Measurements from ENCODE around the gene ALS2.
A peak's percentile ranks its signal among the peaks of the same experiment; 100 is the strongest.

ALS2 gene

DNA sequence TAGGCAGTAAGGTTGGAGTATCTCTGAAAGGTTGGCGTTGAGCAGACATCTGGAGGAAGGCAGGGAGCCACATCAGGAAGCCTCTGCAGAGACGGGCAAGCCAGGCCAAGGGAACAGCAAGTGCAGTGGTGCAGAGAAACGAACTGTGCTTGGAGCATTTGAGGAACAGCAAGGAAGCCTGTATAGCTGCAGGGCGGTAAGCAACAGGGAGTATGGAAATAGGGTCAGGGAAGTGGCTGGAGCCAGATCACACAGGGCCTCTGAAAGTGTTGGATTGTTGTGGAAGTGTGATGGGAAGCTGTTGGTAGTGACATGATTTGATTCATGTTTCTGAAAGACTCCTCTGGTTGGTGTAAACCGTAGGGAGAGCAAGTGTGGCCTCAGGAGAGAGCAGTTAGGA lies 124.0 kb downstream of the ALS2 start:
- TF ChIP-seq, protein P1, sequence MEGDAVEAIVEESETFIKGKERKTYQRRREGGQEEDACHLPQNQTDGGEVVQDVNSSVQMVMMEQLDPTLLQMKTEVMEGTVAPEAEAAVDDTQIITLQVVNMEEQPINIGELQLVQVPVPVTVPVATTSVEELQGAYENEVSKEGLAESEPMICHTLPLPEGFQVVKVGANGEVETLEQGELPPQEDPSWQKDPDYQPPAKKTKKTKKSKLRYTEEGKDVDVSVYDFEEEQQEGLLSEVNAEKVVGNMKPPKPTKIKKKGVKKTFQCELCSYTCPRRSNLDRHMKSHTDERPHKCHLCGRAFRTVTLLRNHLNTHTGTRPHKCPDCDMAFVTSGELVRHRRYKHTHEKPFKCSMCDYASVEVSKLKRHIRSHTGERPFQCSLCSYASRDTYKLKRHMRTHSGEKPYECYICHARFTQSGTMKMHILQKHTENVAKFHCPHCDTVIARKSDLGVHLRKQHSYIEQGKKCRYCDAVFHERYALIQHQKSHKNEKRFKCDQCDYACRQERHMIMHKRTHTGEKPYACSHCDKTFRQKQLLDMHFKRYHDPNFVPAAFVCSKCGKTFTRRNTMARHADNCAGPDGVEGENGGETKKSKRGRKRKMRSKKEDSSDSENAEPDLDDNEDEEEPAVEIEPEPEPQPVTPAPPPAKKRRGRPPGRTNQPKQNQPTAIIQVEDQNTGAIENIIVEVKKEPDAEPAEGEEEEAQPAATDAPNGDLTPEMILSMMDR (IDR thresholded peaks at IDR 0.05; ENCODE audit: low read length, missing control alignments), result no peak
- no peak for DNase-seq (ENCODE audit: low read depth)
- H3K4me3 ChIP-seq (replicated peaks; ENCODE audit: low read depth, low read length), result no peak overlapping the region

DNA sequence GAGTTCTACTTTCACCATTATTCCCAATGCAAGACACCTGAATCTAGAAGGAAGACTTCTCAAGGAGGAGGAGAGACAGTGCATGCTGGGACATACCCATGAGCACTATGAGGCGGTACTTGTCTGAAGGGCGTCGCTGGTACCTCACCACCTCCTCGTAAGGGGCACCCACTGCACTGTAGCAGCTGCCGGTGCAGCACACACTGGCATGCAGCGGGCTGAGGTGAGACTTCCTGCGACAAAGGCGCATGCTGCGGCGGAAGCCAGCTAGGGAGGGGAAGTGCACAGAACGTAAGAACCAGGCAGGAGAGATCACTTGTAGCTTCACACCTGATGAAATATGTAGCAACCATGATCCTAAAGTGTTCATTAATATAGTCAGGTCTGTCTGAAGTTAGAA lies 124.6 kb downstream of the ALS2 start:
- TF ChIP-seq, protein P1 (IDR thresholded peaks at IDR 0.05; ENCODE audit: low read length, missing control alignments), result no peak
- no peak for DNase-seq (ENCODE audit: low read depth)
- no peak overlapping the region for H3K4me3 ChIP-seq (replicated peaks; ENCODE audit: low read depth, low read length)

DNA sequence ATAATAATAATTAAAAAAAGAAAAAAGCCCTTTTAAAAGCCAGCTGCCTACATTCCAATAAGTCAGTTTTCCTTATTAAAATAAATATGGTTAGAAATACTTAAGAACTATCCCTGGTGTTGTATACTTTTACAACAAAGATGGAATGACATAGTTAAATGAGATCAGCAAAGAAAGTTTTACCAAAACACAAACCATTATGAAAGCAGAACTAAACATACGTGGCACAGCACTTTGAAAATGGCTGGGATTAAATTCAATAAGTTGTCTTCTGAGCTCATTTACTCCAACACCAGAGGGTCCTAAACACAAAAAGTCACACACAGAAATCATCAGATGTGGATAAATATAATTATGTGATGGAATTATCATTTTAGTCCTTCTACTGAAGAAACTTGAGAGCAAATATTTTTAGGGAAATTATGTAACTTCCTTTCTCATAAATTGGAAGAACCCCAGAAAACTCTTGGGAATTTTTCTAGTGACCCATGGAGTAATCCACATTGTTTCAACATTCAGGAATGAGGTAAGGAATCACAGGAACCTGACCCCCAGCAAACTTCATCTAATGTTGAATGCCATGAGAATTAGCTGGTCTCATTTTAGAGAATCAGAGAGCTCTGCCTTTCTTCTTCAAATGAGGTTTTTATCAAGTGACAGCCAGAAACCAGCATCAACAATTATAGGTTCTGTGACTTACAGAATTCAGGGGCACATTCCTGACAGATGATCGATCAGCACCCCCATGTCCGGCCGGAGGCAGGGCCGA lies 125.9 kb downstream of the ALS2 start:
- H3K4me3 ChIP-seq (replicated peaks; ENCODE audit: low read depth, low read length), result no peak overlapping the region
- peak; percentile 93 for DNase-seq (ENCODE audit: low read depth)
- TF ChIP-seq, protein P1 (IDR thresholded peaks at IDR 0.05; ENCODE audit: low read length, missing control alignments), result no peak

DNA sequence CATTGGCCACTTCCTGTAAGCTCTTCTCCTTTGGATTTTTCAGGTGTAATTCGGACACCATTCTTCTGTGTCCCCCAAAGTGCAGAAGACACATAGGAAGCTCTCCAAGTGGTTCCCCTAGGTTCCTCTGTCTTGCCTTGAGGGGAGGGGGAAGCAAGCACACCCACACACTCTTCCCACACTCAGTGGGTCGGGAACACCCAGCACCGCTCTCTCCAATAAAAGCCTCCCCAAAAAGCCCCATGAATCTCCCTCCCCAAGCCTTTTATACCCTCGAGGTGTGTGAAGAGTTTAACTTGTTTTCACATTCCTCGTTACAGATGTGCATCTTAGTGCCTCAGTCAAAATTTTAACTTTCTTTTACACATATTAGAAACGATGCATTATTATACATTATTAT lies 127.5 kb downstream of the ALS2 start:
- no peak overlapping the region for H3K4me3 ChIP-seq (replicated peaks; ENCODE audit: low read depth, low read length)
- TF ChIP-seq, protein P1 (IDR thresholded peaks at IDR 0.05; ENCODE audit: low read length, missing control alignments), result no peak
- DNase-seq (ENCODE audit: low read depth), result no peak

Measured in fibroblast of pulmonary artery (primary cell).